Measurements from ENCODE around the gene HYAL2.

- TF ChIP-seq CTCF (IDR thresholded peaks at IDR 0.05) (no peak), POLR2A (IDR thresholded peaks at IDR 0.05) (no peak)
Measured at GRCh38 chr3:50371133-50371685, 48.7 kb upstream of the HYAL2 start.

Data from uterus (tissue), 2 donors.